HepG2 (cell line): Measurements from ENCODE around the gene CDK10. TPM values are rescaled to one million over a fixed set of nuclear protein-coding genes. Genes with fewer than 3 reads are reported as not detected.

Experiments
- ATAC-seq: fragments of 200-7000 bp; cut with Tn5 transposase; 3 replicates; pipeline ENCODE4 v1.9.1; 2020; ENCODE audit warnings: mild to moderate bottlenecking, moderate library complexity
- BruUV-seq: library from RNA; stranded (reverse); fragments of 400-500 nt; replicated peaks from 2 replicates; lab custom pipeline; 2021; lab: Mats Ljungman, UMichigan
- CTCF ChIA-PET: fragments of 300-600 bp; formaldehyde crosslinking; extraction: SDS; loops from one replicate; lab custom pipeline; 2021; ENCODE audit warnings: low total read pairs, inconsistent platforms, low intra/inter-chr PET ratio; lab: Yijun Ruan, JAX
- POLR2A ChIA-PET: fragments of 350-600 bp; sonication (Branson Sonifier 250); formaldehyde crosslinking; loops from one replicate; lab custom pipeline; 2020; ENCODE audit warnings: antibody characterized with exemption, inconsistent platforms; lab: Yijun Ruan, JAX
- DNase-seq: peaks from one replicate; pipeline ENCODE4 v3.0.0-alpha.2; 2015; ENCODE audit warnings: low spot score
- FAIRE-seq: peaks from 3 replicates; lab custom pipeline; 2011; peaks lifted over from hg19 to GRCh38; lab: Jason Lieb, UNC
- H2AFZ ChIP-seq: one replicate; pipeline ENCODE4 v1.6.1; 2011; ENCODE audit warnings: low read length, inconsistent platforms
- H3K27ac ChIP-seq: fragments of 300-600 bp; 3 replicates; pipeline ENCODE4 v1.8.0; 2011; ENCODE audit warnings: mixed run types, mild to moderate bottlenecking, mixed read lengths, low read length, inconsistent platforms; ENCODE audit not compliant: insufficient read depth; ENCODE audit errors: extremely low read length
- H3K27me3 ChIP-seq, 2 experiments: fragments of 200-600 bp in 1 of 2; 2 replicates in 1 of 2; 3 replicates in 1 of 2; pipeline versions ENCODE4 v1.6.0 to v1.8.0; 2011; ENCODE audit warnings: low read length in 2 of 2, mild to moderate bottlenecking in 2 of 2, moderate library complexity in 2 of 2, inconsistent platforms in 1 of 2; ENCODE audit not compliant: insufficient read depth in 2 of 2, control insufficient read depth in 1 of 2
- H3K36me3 ChIP-seq, 2 experiments: fragments of 200-600 bp in 1 of 2; replicated peaks in 1 of 2; 2 replicates in 1 of 2; 3 replicates in 1 of 2; pipeline versions ENCODE4 v1.5.1 to v1.8.0; 2011; ENCODE audit warnings: low read length in 2 of 2, inconsistent platforms in 1 of 2; ENCODE audit not compliant: insufficient read depth in 2 of 2, control insufficient read depth in 1 of 2
- H3K4me1 ChIP-seq: 2 replicates; pipeline ENCODE4 v1.5.1; 2012; ENCODE audit warnings: low read length, inconsistent platforms; ENCODE audit not compliant: insufficient read depth
- H3K4me2 ChIP-seq: 2 replicates; pipeline ENCODE4 v1.6.0; 2011; ENCODE audit warnings: low read depth, low read length, inconsistent platforms
- H3K4me3 ChIP-seq, 3 experiments: fragments of 200-600 bp in 1 of 3; sonication (generic), shearing (Covaris generic) in 1 of 3; replicated peaks in 1 of 3; 2 replicates each; pipeline ENCODE4 v1.5.1; 2011 to 2016; ENCODE audit warnings: low read length in 3 of 3, inconsistent platforms in 2 of 3, low read depth in 2 of 3, mild to moderate bottlenecking in 2 of 3, control low read depth in 1 of 3, mixed read lengths in 1 of 3; ENCODE audit not compliant: insufficient read depth in 1 of 3
- H3K79me2 ChIP-seq: one replicate; pipeline ENCODE4 v1.6.1; 2011; ENCODE audit warnings: low read length, inconsistent platforms; ENCODE audit not compliant: insufficient read depth
- H3K9ac ChIP-seq: 2 replicates; pipeline ENCODE4 v1.6.0; 2011; ENCODE audit warnings: mild to moderate bottlenecking, low read depth, low read length, inconsistent platforms; ENCODE audit not compliant: insufficient read depth
- H3K9me3 ChIP-seq: 2 replicates; pipeline ENCODE4 v1.5.1; 2012; ENCODE audit warnings: mild to moderate bottlenecking, low read length
- H4K20me1 ChIP-seq: 2 replicates; pipeline ENCODE4 v1.6.0; 2011; ENCODE audit warnings: inconsistent platforms, mild to moderate bottlenecking, low read length, moderate library complexity; ENCODE audit not compliant: insufficient read depth
- ARNT2 ChIP-seq: sonication (generic); formaldehyde crosslinking; IDR thresholded peaks from 2 replicates; pipeline ENCODE4 v1.8.0; 2022; ENCODE audit warnings: mild to moderate bottlenecking, low read depth, missing genetic modification reagents, moderate library complexity
- ATF3 ChIP-seq: sonication (generic); formaldehyde crosslinking; IDR thresholded peaks from 2 replicates; pipeline ENCODE4 v1.4.0; 2020; ENCODE audit warnings: missing genetic modification reagents
- ESRRA ChIP-seq: sonication (generic); formaldehyde crosslinking; IDR thresholded peaks from 2 replicates; pipeline ENCODE4 v1.5.1; 2020; ENCODE audit warnings: mild to moderate bottlenecking, low read depth, missing genetic modification reagents
- HMGXB3 ChIP-seq: sonication (generic); formaldehyde crosslinking; IDR thresholded peaks from 2 replicates; pipeline ENCODE4 v1.4.0; 2020; ENCODE audit warnings: missing genetic modification reagents, borderline replicate concordance
- KAT7 ChIP-seq: IDR thresholded peaks from 2 replicates; pipeline ENCODE4 v1.6.1; 2018; ENCODE audit warnings: borderline replicate concordance, missing compliant biosample characterization
- RARG ChIP-seq: sonication (generic); formaldehyde crosslinking; IDR thresholded peaks from 2 replicates; pipeline ENCODE4 v1.4.0; 2020; ENCODE audit warnings: low read depth, mild to moderate bottlenecking, missing genetic modification reagents
- SMAD3 ChIP-seq: sonication (generic); formaldehyde crosslinking; IDR thresholded peaks from 2 replicates; pipeline ENCODE4 v1.4.0; 2020; ENCODE audit warnings: missing genetic modification reagents
- TAF15 ChIP-seq: fragments of 200-400 bp; formaldehyde crosslinking; IDR thresholded peaks from one replicate; pipeline ENCODE4 v1.6.1; 2018; ENCODE audit warnings: mild to moderate bottlenecking, low read depth, low read length; ENCODE audit not compliant: poor library complexity, severe bottlenecking
- THAP7 ChIP-seq: sonication (generic); formaldehyde crosslinking; IDR thresholded peaks from 2 replicates; pipeline ENCODE4 v1.8.1; 2023; ENCODE audit warnings: mild to moderate bottlenecking, missing genetic modification reagents
- ZBTB1 ChIP-seq: sonication (generic); formaldehyde crosslinking; IDR thresholded peaks from 2 replicates; pipeline ENCODE4 v1.4.0; 2020; ENCODE audit warnings: missing genetic modification reagents, borderline replicate concordance
- ZBTB21 ChIP-seq: sonication (generic); formaldehyde crosslinking; IDR thresholded peaks from 2 replicates; pipeline ENCODE4 v1.4.0; 2020; ENCODE audit warnings: missing genetic modification reagents
- ZFAT ChIP-seq: sonication (generic); formaldehyde crosslinking; conservative IDR thresholded peaks from 2 replicates; pipeline ENCODE4 v1.8.1; 2023; ENCODE audit warnings: missing genetic modification reagents, inconsistent platforms
- WGBS: methylation state at CpG from one replicate; pipeline ENCODE4 v1.1.6; 2017; ENCODE audit warnings: low lambda C conversion rate; 5-methylcytosine and 5-hydroxymethylcytosine counted together
- in situ Hi-C: cut with HindIII; loops from 2 replicates; pipeline ENCODE4 v1.10.0; 2017; ENCODE audit warnings: low pct_unique_long_range_greater_than_20kb; ENCODE audit not compliant: extremely low pct_ligation_motif_present
- intact Hi-C: fragments of 100-400 bp; cut with micrococcal nuclease; formaldehyde crosslinking; loops from one replicate; pipeline ENCODE4 v1.10.0; 2022; ENCODE audit not compliant: unreplicated experiment
- polyA plus RNA-seq, 8 experiments: library from polyadenylated mRNA; depleted of rRNA in 3 of 8; stranded (reverse) in 7 of 8; unstranded in 1 of 8; fragments of >200 nt; fragmentation: Illumina TruSeq in 4 of 8; extraction: Trizol in 4 of 8; gene quantifications; 2 replicates each; pipeline versions ENCODE4 v1.2.1 to v1.2.3, GENCODE V29; 2011 to 2016; ENCODE audit warnings: low read depth in 4 of 8, missing spikeins in 1 of 8, mixed read lengths in 1 of 8; ENCODE audit not compliant: insufficient read depth in 1 of 8
- total RNA-seq, 5 experiments: library from RNA; depleted of rRNA; stranded (reverse); fragments of >200 nt; fragmentation: Illumina TruSeq; extraction: Trizol; gene quantifications; 2 replicates each; pipeline ENCODE4 v1.2.3, GENCODE V29; 2016; ENCODE audit warnings: low read depth in 1 of 5

Gene CDK10
- total and polyA plus RNA-seq, 2 of the 13 experiments (the other 11 are each of a cell fraction or from before 2014, with no cell fraction given): 2.5 to 3.9 TPM

GRCh38 chr16:89709166-89709565 lies 22.7 kb downstream of the CDK10 start:
- no peak overlapping the region for H3K4me2 ChIP-seq
- no peaks in the 10 kb centered on the region for H3K27me3 ChIP-seq
- no peak overlapping the region for H2AFZ ChIP-seq
- intact Hi-C loops: loop anchor here (10.0 kb wide), 1 partner anchor 116 kb away; the partner anchor contains the start of gene SPIRE2
- H3K9ac ChIP-seq: no peak overlapping the region
- BruUV-seq: no TSS peak
- H3K36me3 ChIP-seq: no peaks in the 10 kb centered on the region; a peak in 1 of 5 replicates
- 94% methylated on average over 6 of the region's 10 CpGs for WGBS
- no peaks in the 10 kb centered on the region for H3K4me1 ChIP-seq
- in situ Hi-C loops: loop anchor here (5.0 kb wide), 1 partner anchor 68 kb away; no protein-coding TSS in a partner anchor
- no peaks in the 10 kb centered on the region for H3K79me2 ChIP-seq
- H3K4me3 ChIP-seq: no peak overlapping the region
- no peaks in the 10 kb centered on the region for H3K9me3 ChIP-seq
- ChIA-PET POLR2A (no interaction called here), CTCF (no interaction called here)
- H4K20me1 ChIP-seq: no peaks in the 10 kb centered on the region
- FAIRE-seq (no peak), DNase-seq (no peak), ATAC-seq (no peak)
- no peak overlapping the region for H3K27ac ChIP-seq
- no peak for TF ChIP-seq SMAD3 (CRISPR knock-in tag)
- no peak for TF ChIP-seq TAF15
- TF ChIP-seq THAP7 (CRISPR knock-in tag): no peak

- Histone ChIP-seq H3K4me2 (no peak overlapping the region), H3K27me3 (no peaks in the 10 kb centered on the region), H3K9ac (no peak overlapping the region), H3K36me3 (no peaks in the 10 kb centered on the region; a peak in 1 of 5 replicates), H3K9me3 (no peaks in the 10 kb centered on the region), H2AFZ (no peak overlapping the region), H4K20me1 (no peaks in the 10 kb centered on the region), H3K27ac (no peak overlapping the region), H3K4me1 (no peaks in the 10 kb centered on the region), H3K4me3 (no peak overlapping the region), H3K79me2 (no peaks in the 10 kb centered on the region)
- no TSS peak for BruUV-seq
- no peak for DNase-seq
- POLR2A ChIA-PET: interaction anchor here (1.3 kb wide), 1 partner anchor 10 kb away, joined by 3 read pairs; no protein-coding TSS in a partner anchor
- in situ Hi-C loops (loop anchor here (5.0 kb wide), 1 partner anchor 67 kb away; no protein-coding TSS in a partner anchor), intact Hi-C loops (loop anchor here (10.0 kb wide), 1 partner anchor 115 kb away; the partner anchor contains the start of gene SPIRE2)
- CTCF ChIA-PET: no interaction called here
- 95% methylated on average over 15 of the region's 19 CpGs for WGBS
- no peak for FAIRE-seq
- no peak for ATAC-seq
- TF ChIP-seq ZBTB21 (CRISPR knock-in tag) (no peak), KAT7 (CRISPR knock-in tag) (no peak), RARG (CRISPR knock-in tag) (no peak), ATF3 (CRISPR knock-in tag) (no peak), ZBTB1 (no peak), HMGXB3 (CRISPR knock-in tag) (no peak), ZFAT (CRISPR knock-in tag) (no peak), ESRRA (no peak), ARNT2 (CRISPR knock-in tag) (no peak)
Observed at GRCh38 chr16:89709716-89710432, 23.4 kb downstream of the CDK10 start.
